ENCODE measurements around the gene MKNK2.
A peak's percentile ranks its signal among the peaks of the same experiment; 100 is the strongest.

MKNK2 gene

DNA sequence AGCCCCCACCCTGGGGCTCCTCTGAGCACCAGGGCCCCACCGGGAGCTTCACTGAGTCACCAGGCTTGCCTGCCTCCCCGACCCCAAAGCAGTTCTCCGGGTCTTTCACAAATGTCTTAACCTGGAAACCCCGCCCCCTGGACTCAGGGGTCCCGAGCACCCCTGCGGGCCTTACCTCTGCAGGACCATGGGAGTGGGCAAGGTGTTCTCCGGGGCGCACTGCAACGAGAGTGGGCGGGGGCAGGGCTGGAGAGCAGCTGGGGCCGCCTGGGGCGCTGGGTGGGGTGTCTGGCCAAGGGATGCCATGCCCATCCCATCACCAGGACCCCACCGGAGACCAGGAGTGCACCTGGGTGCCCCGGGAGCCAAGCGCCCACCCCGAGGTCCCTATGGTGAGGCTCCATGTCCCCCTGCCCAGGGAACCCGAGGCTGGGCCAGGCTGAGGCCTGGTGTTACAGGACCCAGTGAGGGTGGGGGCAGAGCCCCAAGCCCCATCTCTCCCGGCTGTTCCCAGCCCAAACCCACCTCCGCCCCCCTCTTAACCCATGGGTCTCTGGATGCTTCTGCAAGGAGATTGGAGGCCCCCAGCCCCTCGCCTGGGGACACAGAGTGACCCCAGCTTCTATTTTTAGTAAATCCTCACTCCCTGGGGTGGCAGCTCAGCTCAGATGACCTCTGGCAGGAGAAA lies 10.9 kb downstream of the MKNK2 start:
- Histone ChIP-seq H3K27me3 (ENCODE audit: insufficient read depth, insufficient read length) (no peaks in the 10 kb centered on the region), H3K4me1 (ENCODE audit: insufficient read depth, insufficient read length) (peaks cover 42% of the 10 kb centered on the region), H3K36me3 (ENCODE audit: insufficient read depth, insufficient read length, low read length) (peaks cover 67% of the 10 kb centered on the region), H3K9ac (ENCODE audit: insufficient read length, low read depth) (peak overlapping the region; percentile 84), H3K4me3 (ENCODE audit: insufficient read length, low read depth) (no peak overlapping the region), H3K9me3 (ENCODE audit: insufficient read depth, low read length) (no peaks in the 10 kb centered on the region)
- no peak for DNase-seq (ENCODE audit: low read depth, low spot score)
- TF ChIP-seq SUZ12 (IDR thresholded peaks at IDR 0.05; ENCODE audit: extremely low read depth, insufficient read depth, insufficient read length) (no peak), ZNF274 (IDR thresholded peaks at IDR 0.05; ENCODE audit: low read depth, low read length) (no peak), YY1 (IDR thresholded peaks at IDR 0.05; ENCODE audit: insufficient read depth, insufficient read length) (no peak)

GRCh38 chr19:2039089-2039958 lies 11.7 kb downstream of the MKNK2 start:
- TF ChIP-seq ZNF274 (IDR thresholded peaks at IDR 0.05; ENCODE audit: low read depth, low read length) = no peak
- TF ChIP-seq YY1 (IDR thresholded peaks at IDR 0.05; ENCODE audit: insufficient read depth, insufficient read length) = no peak
- TF ChIP-seq SUZ12 (IDR thresholded peaks at IDR 0.05; ENCODE audit: extremely low read depth, insufficient read depth, insufficient read length) = no peak
- peak overlapping the region; percentile 56 for H3K9ac ChIP-seq (ENCODE audit: insufficient read length, low read depth)
- H3K36me3 ChIP-seq (ENCODE audit: insufficient read depth, insufficient read length, low read length) = peaks cover 62% of the 10 kb centered on the region
- H3K4me1 ChIP-seq (ENCODE audit: insufficient read depth, insufficient read length) = peaks cover 38% of the 10 kb centered on the region
- H3K9me3 ChIP-seq (ENCODE audit: insufficient read depth, low read length) = no peaks in the 10 kb centered on the region
- no peak for DNase-seq (ENCODE audit: low read depth, low spot score)
- no peak overlapping the region for H3K4me3 ChIP-seq (ENCODE audit: insufficient read length, low read depth)
- H3K27me3 ChIP-seq (ENCODE audit: insufficient read depth, insufficient read length) = no peaks in the 10 kb centered on the region

- Histone ChIP-seq H3K27me3 (ENCODE audit: insufficient read depth, insufficient read length) (no peaks in the 10 kb centered on the region), H3K9ac (ENCODE audit: insufficient read length, low read depth) (peak overlapping the region; percentile 42), H3K4me3 (ENCODE audit: insufficient read length, low read depth) (no peak overlapping the region), H3K9me3 (ENCODE audit: insufficient read depth, low read length) (no peaks in the 10 kb centered on the region), H3K36me3 (ENCODE audit: insufficient read depth, insufficient read length, low read length) (peaks cover 58% of the 10 kb centered on the region), H3K4me1 (ENCODE audit: insufficient read depth, insufficient read length) (peaks cover 42% of the 10 kb centered on the region)
- no peak for TF ChIP-seq YY1 (IDR thresholded peaks at IDR 0.05; ENCODE audit: insufficient read depth, insufficient read length)
- TF ChIP-seq ZNF274 (IDR thresholded peaks at IDR 0.05; ENCODE audit: low read depth, low read length) = no peak
- no peak for DNase-seq (ENCODE audit: low read depth, low spot score)
Measured at GRCh38 chr19:2038284-2039088, 12.6 kb downstream of the MKNK2 start.

- peaks cover 51% of the 10 kb centered on the region for H3K36me3 ChIP-seq (ENCODE audit: insufficient read depth, insufficient read length, low read length)
- no peak for DNase-seq (ENCODE audit: low read depth, low spot score)
- H3K4me1 ChIP-seq (ENCODE audit: insufficient read depth, insufficient read length) = peaks cover 38% of the 10 kb centered on the region
- no peak overlapping the region for H3K4me3 ChIP-seq (ENCODE audit: insufficient read length, low read depth)
- TF ChIP-seq ZNF274 (IDR thresholded peaks at IDR 0.05; ENCODE audit: low read depth, low read length) (no peak), YY1 (IDR thresholded peaks at IDR 0.05; ENCODE audit: insufficient read depth, insufficient read length) (no peak), SUZ12 (IDR thresholded peaks at IDR 0.05; ENCODE audit: extremely low read depth, insufficient read depth, insufficient read length) (no peak)
- no peak overlapping the region for H3K9ac ChIP-seq (ENCODE audit: insufficient read length, low read depth)
- no peaks in the 10 kb centered on the region for H3K9me3 ChIP-seq (ENCODE audit: insufficient read depth, low read length)
- H3K27me3 ChIP-seq (ENCODE audit: insufficient read depth, insufficient read length) = no peaks in the 10 kb centered on the region
Measured at GRCh38 chr19:2037651-2038255, 13.3 kb downstream of the MKNK2 start.

- peaks cover 41% of the 10 kb centered on the region for H3K36me3 ChIP-seq (ENCODE audit: insufficient read depth, insufficient read length, low read length)
- no peak overlapping the region for H3K9ac ChIP-seq (ENCODE audit: insufficient read length, low read depth)
- H3K27me3 ChIP-seq (ENCODE audit: insufficient read depth, insufficient read length) = no peaks in the 10 kb centered on the region
- H3K4me3 ChIP-seq (ENCODE audit: insufficient read length, low read depth) = no peak overlapping the region
- H3K4me1 ChIP-seq (ENCODE audit: insufficient read depth, insufficient read length) = peaks cover 42% of the 10 kb centered on the region
- no peaks in the 10 kb centered on the region for H3K9me3 ChIP-seq (ENCODE audit: insufficient read depth, low read length)
- TF ChIP-seq YY1 (IDR thresholded peaks at IDR 0.05; ENCODE audit: insufficient read depth, insufficient read length) (no peak), SUZ12 (IDR thresholded peaks at IDR 0.05; ENCODE audit: extremely low read depth, insufficient read depth, insufficient read length) (no peak), ZNF274 (IDR thresholded peaks at IDR 0.05; ENCODE audit: low read depth, low read length) (no peak)
- DNase-seq (ENCODE audit: low read depth, low spot score) = no peak
Measured at GRCh38 chr19:2036424-2036823, 14.6 kb downstream of the MKNK2 start.

- no peak for TF ChIP-seq SUZ12 (IDR thresholded peaks at IDR 0.05; ENCODE audit: extremely low read depth, insufficient read depth, insufficient read length)
- TF ChIP-seq YY1 (IDR thresholded peaks at IDR 0.05; ENCODE audit: insufficient read depth, insufficient read length) = peak; percentile 60
- Histone ChIP-seq H3K4me1 (ENCODE audit: insufficient read depth, insufficient read length) (peaks cover 34% of the 10 kb centered on the region), H3K36me3 (ENCODE audit: insufficient read depth, insufficient read length, low read length) (peaks cover 33% of the 10 kb centered on the region), H3K27me3 (ENCODE audit: insufficient read depth, insufficient read length) (no peaks in the 10 kb centered on the region), H3K9ac (ENCODE audit: insufficient read length, low read depth) (peak overlapping the region; percentile 59), H3K4me3 (ENCODE audit: insufficient read length, low read depth) (peak overlapping the region; percentile 35), H3K9me3 (ENCODE audit: insufficient read depth, low read length) (no peaks in the 10 kb centered on the region)
- no peak for DNase-seq (ENCODE audit: low read depth, low spot score)
Measured at GRCh38 chr19:2035590-2035991, 15.5 kb downstream of the MKNK2 start.

Measured in NT2/D1 (cell line).